NCI-H446 treated with DMSO at 0.1 percent for 48 hours (cell line): Measurements from ENCODE around the gene MGMT.

Experiments used
- DNase-seq: peaks from one replicate; lab custom pipeline; 2025; lab: John Stamatoyannopoulos, UW

Gene MGMT

GRCh38 chr10:129521161-129522025 is 54.4 kb downstream of the MGMT start:
- no peak for DNase-seq

- no peak for DNase-seq
Measured at GRCh38 chr10:129522041-129522585, 55.1 kb downstream of the MGMT start.

GRCh38 chr10:129523031-129523722 is 56.1 kb downstream of the MGMT start:
- no peak for DNase-seq

- DNase-seq: no peak
Measured at GRCh38 chr10:129523723-129524316, 56.8 kb downstream of the MGMT start.

- DNase-seq: no peak
Measured at GRCh38 chr10:129524936-129525335, 57.9 kb downstream of the MGMT start.

DNA sequence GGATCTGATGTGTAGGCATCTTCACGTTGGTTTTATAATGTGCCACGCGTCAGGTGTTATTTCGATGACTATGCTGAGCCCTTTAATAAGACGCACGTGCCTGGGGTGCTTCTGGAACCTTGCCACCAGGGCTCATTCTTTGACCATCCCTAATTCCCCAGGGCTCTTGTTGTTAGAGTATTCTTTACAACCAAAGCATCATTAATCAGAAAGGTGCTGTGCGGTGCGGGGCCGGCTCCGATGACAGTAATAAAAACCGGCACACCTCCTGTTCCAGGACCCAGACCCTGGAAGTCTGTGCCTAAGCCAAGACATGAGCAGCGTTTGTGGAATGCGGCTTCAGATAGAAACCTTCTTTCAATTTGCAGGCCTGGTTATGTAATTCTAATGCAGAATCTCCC is 58.4 kb downstream of the MGMT start:
- DNase-seq: no peak

DNA sequence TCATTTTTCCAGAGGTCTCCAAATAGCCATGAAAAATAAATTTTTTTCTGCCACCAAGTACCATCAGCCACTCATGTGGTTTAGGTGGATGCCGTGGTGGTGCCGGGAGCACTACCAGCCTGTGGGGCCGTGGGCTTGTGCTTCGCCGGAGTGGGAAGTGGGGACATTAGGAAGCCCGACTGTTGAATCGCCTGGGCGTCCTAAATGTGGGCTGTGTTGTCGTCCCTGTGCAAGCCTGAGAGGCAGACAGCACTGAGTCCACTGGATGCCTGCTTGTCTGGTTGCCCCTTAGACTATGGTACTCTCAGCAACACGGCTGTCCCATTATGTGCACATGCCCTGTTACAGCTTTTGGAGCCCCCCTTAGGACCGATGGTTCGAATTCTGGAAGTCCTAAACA is 59.9 kb downstream of the MGMT start:
- DNase-seq: no peak

GRCh38 chr10:129528376-129528978 is 61.4 kb downstream of the MGMT start:
- DNase-seq: no peak

DNA sequence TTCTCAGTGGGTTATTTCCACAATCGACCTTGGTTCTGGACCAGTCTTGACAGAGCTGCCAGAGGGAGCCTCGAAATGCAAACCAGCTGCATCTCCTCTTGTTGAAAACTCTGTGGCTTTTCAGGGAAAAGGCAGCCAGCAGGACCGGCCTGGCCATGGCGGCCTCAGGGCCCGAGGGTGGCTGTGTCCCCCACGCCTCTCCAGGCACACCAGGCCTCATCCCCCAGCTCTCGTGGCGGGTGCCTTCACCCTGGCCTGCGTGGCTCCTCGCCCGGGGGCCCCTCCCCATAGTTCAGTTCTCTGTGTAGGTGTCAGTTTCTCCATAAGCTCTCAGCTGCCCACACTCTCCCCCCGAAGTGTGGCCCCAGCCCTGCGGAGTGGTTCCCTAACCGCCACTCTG is 63.5 kb downstream of the MGMT start:
- DNase-seq: no peak

- no peak for DNase-seq
Measured at GRCh38 chr10:129531195-129531968, 64.3 kb downstream of the MGMT start.

GRCh38 chr10:129531969-129532660 is 65.1 kb downstream of the MGMT start:
- no peak for DNase-seq

GRCh38 chr10:129532838-129533237 is 65.8 kb downstream of the MGMT start:
- no peak for DNase-seq

DNA sequence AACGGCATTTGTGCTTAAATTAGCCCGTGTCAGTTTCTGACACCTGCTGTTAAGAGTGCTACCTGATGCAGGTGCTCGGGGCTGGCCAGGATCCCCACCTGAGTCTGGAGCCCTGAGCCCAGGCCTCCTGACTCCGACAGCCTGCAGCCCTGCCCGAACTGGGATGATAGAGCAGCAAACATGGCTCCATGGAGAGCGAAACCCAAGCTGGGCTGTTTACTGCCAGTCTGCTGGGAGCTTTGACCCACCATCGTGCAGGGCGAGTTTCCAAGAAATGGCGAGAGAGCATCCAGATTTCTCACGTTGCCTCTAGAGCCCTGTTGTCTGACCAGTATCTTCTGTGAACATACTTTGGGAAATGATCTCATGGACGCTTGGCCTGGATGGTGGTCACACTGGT is 66.2 kb downstream of the MGMT start:
- DNase-seq: no peak

DNA sequence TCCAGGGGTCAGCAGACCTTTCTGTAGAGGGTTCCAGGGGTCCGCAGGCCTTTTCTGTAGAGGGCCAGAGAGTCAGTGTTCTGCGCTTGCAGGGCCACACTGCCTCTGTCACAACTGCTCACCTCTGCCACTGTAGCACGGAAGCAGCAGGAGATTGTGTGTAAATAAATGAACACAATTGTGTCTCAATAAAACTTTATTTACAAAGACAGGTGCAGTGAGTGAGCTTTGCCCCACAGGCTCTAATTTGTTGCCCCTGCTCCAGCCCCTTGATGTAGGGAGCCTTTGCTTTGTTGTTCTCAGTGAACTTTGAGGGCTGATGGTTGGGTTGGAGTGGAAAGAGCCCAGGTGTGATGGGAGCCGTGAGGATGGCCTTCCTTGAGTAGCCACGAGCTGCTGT is 67.8 kb downstream of the MGMT start:
- no peak for DNase-seq

GRCh38 chr10:129536336-129536735 is 69.3 kb downstream of the MGMT start:
- DNase-seq: no peak

DNA sequence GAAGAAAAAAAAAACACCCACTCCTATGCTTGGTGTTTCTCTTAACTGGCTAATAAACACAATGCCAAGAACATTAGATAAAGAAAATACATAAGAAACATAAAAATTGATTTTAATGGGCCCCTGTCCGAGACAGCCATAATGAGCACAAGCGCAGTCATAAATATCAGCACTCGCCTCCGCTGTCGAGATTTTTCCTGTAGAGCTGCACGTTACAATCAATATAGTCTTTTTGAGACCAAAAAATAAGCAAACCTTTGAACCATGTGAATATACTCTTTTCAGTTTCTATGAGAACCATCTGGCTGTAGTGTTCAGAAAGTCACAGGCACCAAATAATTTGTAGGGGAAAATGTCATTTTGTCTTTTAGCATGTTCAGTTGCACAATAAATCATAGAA is 70.1 kb downstream of the MGMT start:
- DNase-seq: no peak

DNA sequence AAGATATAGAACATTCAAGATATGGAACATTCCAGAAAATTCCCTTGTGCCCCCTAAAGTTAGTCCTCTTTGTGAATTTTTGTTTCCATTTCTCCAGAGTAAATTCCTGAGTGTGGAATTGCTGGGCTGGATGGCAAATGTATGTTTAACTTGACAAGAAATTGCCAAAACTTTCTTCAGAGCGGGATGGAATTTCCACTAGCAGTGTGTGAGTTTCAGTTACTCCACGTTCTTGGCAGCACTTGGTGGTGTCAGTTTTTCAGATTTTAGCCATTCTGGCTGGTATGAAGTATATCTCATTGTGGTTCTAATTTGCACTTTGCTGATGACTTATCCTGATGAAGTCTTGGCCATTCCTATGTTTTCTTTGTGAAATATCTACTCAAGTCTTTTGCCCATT is 71.2 kb downstream of the MGMT start:
- DNase-seq: no peak

GRCh38 chr10:129541200-129541599 is 74.2 kb downstream of the MGMT start:
- no peak for DNase-seq

GRCh38 chr10:129541748-129542487 is 74.9 kb downstream of the MGMT start:
- DNase-seq: no peak

DNA sequence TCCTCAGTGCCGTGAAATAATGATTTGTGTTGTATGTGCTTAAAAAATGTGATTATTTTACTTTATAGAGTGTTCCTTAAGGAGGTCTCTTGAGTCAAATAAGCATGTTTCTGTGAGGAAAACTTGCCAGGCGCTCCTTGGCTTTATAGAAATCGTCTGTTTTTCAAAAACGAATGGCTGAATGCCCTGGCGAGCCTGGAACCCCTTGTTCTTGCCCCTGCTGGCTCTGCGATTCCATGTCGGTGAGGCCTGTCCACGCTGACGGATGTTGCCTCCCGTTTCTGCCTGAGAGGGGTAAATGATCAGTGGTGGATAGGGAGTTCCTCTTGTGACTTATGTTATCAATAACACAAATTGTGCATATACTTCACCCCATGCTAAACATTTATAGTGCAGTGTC is 75.5 kb downstream of the MGMT start:
- DNase-seq: no peak
